HCT116 (cell line): Measurements from ENCODE around the gene MTRF1L. TPM values are rescaled to one million over a fixed set of nuclear protein-coding genes. Genes with fewer than 3 reads are reported as not detected.

Experiments used
- ATAC-seq: fragments of 200-7000 bp; cut with Tn5 transposase; 2 replicates; pipeline ENCODE4 v1.9.1; 2020; ENCODE audit warnings: mild to moderate bottlenecking, moderate library complexity
- BruUV-seq: library from RNA; stranded (reverse); fragments of 400-500 nt; replicated peaks from 2 replicates; lab custom pipeline; 2021; lab: Mats Ljungman, UMichigan
- CTCF ChIA-PET: fragments of 300-600 bp; sonication (Branson Sonifier 250); formaldehyde crosslinking; loops from one replicate; lab custom pipeline; 2021; ENCODE audit warnings: antibody characterized with exemption; lab: Charles Lee
- POLR2A ChIA-PET: fragments of 300-600, 350-600 bp; sonication (Branson Sonifier 250); formaldehyde crosslinking; loops from one replicate; lab custom pipeline; 2021; ENCODE audit warnings: antibody characterized with exemption; lab: Charles Lee
- RAD21 ChIA-PET, 2 experiments: fragments of 300-600 bp; sonication (Branson Sonifier 250); formaldehyde crosslinking; loops; one replicate each; lab custom pipeline; 2023; ENCODE audit warnings: low total read pairs in 2 of 2; ENCODE audit not compliant: uncharacterized antibody in 2 of 2, unreplicated experiment in 2 of 2, low non-redundant PET in 1 of 2; lab: Charles Lee
- DNase-seq: peaks from one replicate; pipeline ENCODE4 v3.0.0-alpha.2; 2010; ENCODE audit warnings: low read depth, low spot score
- H2AFZ ChIP-seq: fragments of 200-600 bp; shearing (Covaris generic), sonication (generic); 2 replicates; pipeline ENCODE4 v1.6.1; 2017; ENCODE audit warnings: low read depth, mixed run types, mixed read lengths, antibody characterized with exemption, low read length; ENCODE audit not compliant: poor library complexity, severe bottlenecking
- H3K27ac ChIP-seq: 2 replicates; pipeline ENCODE4 v1.5.1; 2012; ENCODE audit warnings: low read depth, low read length
- H3K27me3 ChIP-seq: fragments of 200-600 bp; sonication (generic); 2 replicates; pipeline ENCODE4 v1.6.1; 2016; ENCODE audit warnings: mixed run types, low read length, mixed read lengths; ENCODE audit not compliant: insufficient read depth
- H3K36me3 ChIP-seq, 2 experiments: fragments of 200-500 bp in 1 of 2; fragments of 200-600 bp in 1 of 2; sonication (Bioruptor generic) in 1 of 2; sonication (generic) in 1 of 2; 2 replicates each; pipeline versions ENCODE4 v1.5.1 to v1.6.1; 2014 to 2016; ENCODE audit warnings: low read length in 2 of 2, inconsistent platforms in 1 of 2, mixed read lengths in 1 of 2, mixed run types in 1 of 2; ENCODE audit not compliant: insufficient read depth in 2 of 2, control insufficient read depth in 1 of 2
- H3K4me1 ChIP-seq, 2 experiments: fragments of 200-600 bp in 1 of 2; sonication (generic) in 1 of 2; 2 replicates each; pipeline versions ENCODE4 v1.5.1 to v1.6.1; 2012 to 2017; ENCODE audit warnings: low read length in 2 of 2, inconsistent platforms in 1 of 2, mild to moderate bottlenecking in 1 of 2, mixed read lengths in 1 of 2, mixed run types in 1 of 2, moderate library complexity in 1 of 2; ENCODE audit not compliant: insufficient read depth in 2 of 2, control insufficient read depth in 1 of 2
- H3K4me2 ChIP-seq: fragments of 200-600 bp; sonication (generic); 2 replicates; pipeline ENCODE4 v1.6.1; 2017; ENCODE audit warnings: mixed run types, low read length, mixed read lengths
- H3K4me3 ChIP-seq, 2 experiments: fragments of 200-600 bp in 1 of 2; sonication (generic) in 1 of 2; replicated peaks in 1 of 2; 2 replicates each; pipeline ENCODE4 v1.5.1; 2011 to 2016; ENCODE audit warnings: low read length in 2 of 2, control low read depth in 1 of 2, low read depth in 1 of 2, mild to moderate bottlenecking in 1 of 2, mixed read lengths in 1 of 2, mixed run types in 1 of 2
- H3K79me2 ChIP-seq: fragments of 200-600 bp; sonication (generic); 2 replicates; pipeline ENCODE4 v1.6.1; 2017; ENCODE audit warnings: mild to moderate bottlenecking, mixed run types, low read length, moderate library complexity, mixed read lengths; ENCODE audit not compliant: insufficient read depth
- H3K9ac ChIP-seq: fragments of 200-600 bp; sonication (generic); 2 replicates; pipeline ENCODE4 v1.6.1; 2016; ENCODE audit warnings: low read length, mixed read lengths
- H3K9me2 ChIP-seq: fragments of 200-600 bp; sonication (generic), shearing (Covaris generic); 2 replicates; pipeline ENCODE4 v1.6.1; 2017; ENCODE audit warnings: mixed run types, mild to moderate bottlenecking, moderate library complexity; ENCODE audit not compliant: insufficient read depth
- H3K9me3 ChIP-seq, 2 experiments: fragments of 200-500 bp in 1 of 2; fragments of 200-600 bp in 1 of 2; sonication (Bioruptor generic) in 1 of 2; sonication (generic) in 1 of 2; 2 replicates each; pipeline ENCODE4 v1.6.1; 2014 to 2017; ENCODE audit warnings: low read length in 2 of 2, mixed read lengths in 2 of 2, inconsistent platforms in 1 of 2, low read depth in 1 of 2, mild to moderate bottlenecking in 1 of 2, mixed run types in 1 of 2, moderate library complexity in 1 of 2; ENCODE audit not compliant: control insufficient read depth in 1 of 2, insufficient read depth in 1 of 2
- H4K20me1 ChIP-seq: fragments of 200-600 bp; sonication (generic), shearing (Covaris generic); 2 replicates; pipeline ENCODE4 v1.6.1; 2017; ENCODE audit warnings: mixed run types, mild to moderate bottlenecking, moderate library complexity; ENCODE audit not compliant: insufficient read depth
- ELF1 ChIP-seq: IDR thresholded peaks from 2 replicates; pipeline ENCODE4 v1.6.1; 2012; ENCODE audit warnings: low read depth, borderline replicate concordance
- EZH2phosphoT487 ChIP-seq: fragments of 200-600 bp; IDR thresholded peaks from 2 replicates; pipeline ENCODE4 v1.6.1; 2018; ENCODE audit warnings: antibody characterized with exemption, borderline replicate concordance
- FOSL1 ChIP-seq: IDR thresholded peaks from 2 replicates; pipeline ENCODE4 v1.6.1; 2012; ENCODE audit warnings: low read depth
- JUND ChIP-seq: IDR thresholded peaks from 2 replicates; pipeline ENCODE4 v1.6.1; 2012
- POLR2A ChIP-seq: IDR thresholded peaks from 2 replicates; pipeline ENCODE4 v1.7.0; 2011; ENCODE audit warnings: borderline replicate concordance; ENCODE audit not compliant: insufficient read depth, insufficient read length; ENCODE audit errors: extremely low read depth
- RAD21 ChIP-seq: IDR thresholded peaks from 2 replicates; pipeline ENCODE4 v1.6.1; 2012; ENCODE audit warnings: low read depth, mild to moderate bottlenecking
- SIN3A ChIP-seq: IDR thresholded peaks from 2 replicates; pipeline ENCODE4 v1.6.1; 2012; ENCODE audit warnings: low read depth
- SP1 ChIP-seq: IDR thresholded peaks from 2 replicates; pipeline ENCODE4 v1.6.1; 2012; ENCODE audit warnings: low read depth
- SRF ChIP-seq: IDR thresholded peaks from 2 replicates; pipeline ENCODE4 v1.6.1; 2012; ENCODE audit warnings: low read depth
- TCF7L2 ChIP-seq: IDR thresholded peaks from 2 replicates; pipeline ENCODE4 v1.7.0; 2011; ENCODE audit warnings: borderline replicate concordance, inconsistent platforms; ENCODE audit not compliant: insufficient read depth, insufficient read length; ENCODE audit errors: extremely low read depth
- ZFX ChIP-seq: fragments of 450-650 bp; IDR thresholded peaks from 2 replicates; pipeline ENCODE4 v1.6.1; 2017
- ZNF274 ChIP-seq: fragments of 200-500 bp; sonication (Bioruptor generic); IDR thresholded peaks from 2 replicates; pipeline ENCODE4 v1.6.1; 2014; ENCODE audit warnings: mild to moderate bottlenecking, low read depth, low read length, inconsistent platforms
- intact Hi-C: fragments of 100-400 bp; cut with micrococcal nuclease; formaldehyde crosslinking; loops from 2 replicates; pipeline ENCODE4 v1.10.0; 2022
- total RNA-seq: library from RNA; stranded (reverse); gene quantifications from one replicate; pipeline ENCODE4 v1.2.1, GENCODE V29; 2021; ENCODE audit not compliant: unreplicated experiment
- TF ChIP-seq, protein P1 (sequence below), 3 experiments: fragments of 200-600 bp in 1 of 3; sonication (generic) in 1 of 3; IDR thresholded peaks in 2 of 3; conservative IDR thresholded peaks in 1 of 3; 2 replicates each; pipeline ENCODE4 v1.5.1; 2012 to 2017; ENCODE audit warnings: low read depth in 2 of 3, low read length in 2 of 3, antibody characterized with exemption in 1 of 3, borderline replicate concordance in 1 of 3, control low read depth in 1 of 3, mild to moderate bottlenecking in 1 of 3, mixed read lengths in 1 of 3, mixed run types in 1 of 3, moderate library complexity in 1 of 3; ENCODE audit not compliant: insufficient read depth in 1 of 3
- TF ChIP-seq, protein P2 (sequence below): IDR thresholded peaks from 2 replicates; pipeline ENCODE4 v1.6.1; 2012; ENCODE audit warnings: low read depth
- TF ChIP-seq, protein P3 (sequence below): IDR thresholded peaks from 2 replicates; pipeline ENCODE4 v1.6.1; 2012
- TF ChIP-seq, protein P4 (sequence below): IDR thresholded peaks from 2 replicates; pipeline ENCODE4 v1.6.1; 2012

Gene MTRF1L
- total RNA-seq, 1 experiment from 2014 or later: 26.2 TPM

DNA sequence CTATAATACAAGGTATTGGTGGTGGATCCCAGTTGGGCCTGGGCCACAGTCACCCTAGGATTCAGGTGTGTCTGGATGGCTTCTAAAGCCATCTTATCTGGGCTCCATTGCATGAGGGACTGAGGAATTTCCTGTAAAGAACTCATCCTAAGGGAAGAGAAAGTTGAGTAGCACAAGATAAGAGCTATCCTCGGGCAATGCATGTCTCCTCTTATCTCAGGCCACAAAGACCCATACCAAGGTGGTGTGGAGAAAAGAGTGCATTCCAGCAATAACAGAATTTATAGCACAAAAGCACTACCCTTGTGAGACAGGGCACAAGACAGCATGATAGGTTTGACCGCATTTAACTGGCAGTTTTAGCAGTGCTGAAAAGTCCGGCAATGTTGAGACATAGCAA lies 14.3 kb upstream of the MTRF1L start:
- H3K4me3 ChIP-seq: no peak overlapping the region
- POLR2A ChIA-PET: no interaction called here
- no peaks in the 10 kb centered on the region for H3K4me1 ChIP-seq
- CTCF ChIA-PET: no interaction called here
- no peak overlapping the region for H3K9ac ChIP-seq
- H3K36me3 ChIP-seq: no peaks in the 10 kb centered on the region
- no peaks in the 10 kb centered on the region for H4K20me1 ChIP-seq
- BruUV-seq: no TSS peak
- H2AFZ ChIP-seq: no peak overlapping the region
- no peaks in the 10 kb centered on the region for H3K79me2 ChIP-seq
- no peak for ATAC-seq
- H3K9me2 ChIP-seq: no peaks in the 10 kb centered on the region
- no peaks in the 10 kb centered on the region for H3K27me3 ChIP-seq
- intact Hi-C loops: no loop called here
- TF ChIP-seq JUND: no peak
- TF ChIP-seq ELF1: no peak
- TF ChIP-seq FOSL1: no peak
- no peak for TF ChIP-seq SIN3A
- no peak for TF ChIP-seq POLR2A
- no peaks in the 10 kb centered on the region for H3K9me3 ChIP-seq
- RAD21 ChIA-PET: no interaction called here
- no peak overlapping the region for H3K4me2 ChIP-seq
- no peak for DNase-seq
- H3K27ac ChIP-seq: no peak overlapping the region

DNA sequence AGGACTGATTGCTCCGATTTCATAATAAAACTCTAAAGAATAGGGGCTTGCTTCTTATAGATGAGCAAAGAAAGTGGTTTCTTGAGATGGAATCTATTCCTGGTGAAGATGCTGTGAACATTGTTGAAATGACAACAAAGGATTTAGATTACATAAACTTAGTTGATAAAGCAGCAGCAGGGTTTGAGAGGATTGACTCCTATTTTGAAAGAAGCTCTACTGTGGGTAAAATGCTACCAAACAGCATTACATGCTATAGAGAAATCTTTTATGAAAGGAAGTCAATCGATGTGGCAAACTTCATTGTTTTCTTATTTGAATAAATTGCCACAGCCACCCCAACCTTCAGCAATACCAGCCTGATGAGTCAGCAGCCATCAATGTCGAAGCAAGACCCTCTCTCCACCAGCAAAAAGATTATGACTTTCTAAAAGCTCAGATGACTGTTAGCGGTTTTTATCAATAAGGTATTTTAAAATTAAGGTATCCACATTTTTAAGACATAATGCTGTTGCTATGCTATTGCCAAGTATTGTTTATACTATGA lies 12.7 kb upstream of the MTRF1L start:
- DNase-seq (no peak), ATAC-seq (no peak)
- Histone ChIP-seq H3K9me3 (no peaks in the 10 kb centered on the region), H2AFZ (no peak overlapping the region), H3K4me2 (no peak overlapping the region), H4K20me1 (no peaks in the 10 kb centered on the region), H3K4me3 (no peak overlapping the region), H3K9me2 (no peaks in the 10 kb centered on the region), H3K4me1 (no peaks in the 10 kb centered on the region), H3K79me2 (no peaks in the 10 kb centered on the region), H3K36me3 (no peaks in the 10 kb centered on the region), H3K27me3 (no peaks in the 10 kb centered on the region), H3K9ac (no peak overlapping the region), H3K27ac (no peak overlapping the region)
- ChIA-PET RAD21 (no interaction called here), POLR2A (no interaction called here), CTCF (no interaction called here)
- intact Hi-C loops: no loop called here
- no TSS peak for BruUV-seq
- no peak for TF ChIP-seq RAD21
- no peak for TF ChIP-seq FOSL1
- TF ChIP-seq, protein P1, sequence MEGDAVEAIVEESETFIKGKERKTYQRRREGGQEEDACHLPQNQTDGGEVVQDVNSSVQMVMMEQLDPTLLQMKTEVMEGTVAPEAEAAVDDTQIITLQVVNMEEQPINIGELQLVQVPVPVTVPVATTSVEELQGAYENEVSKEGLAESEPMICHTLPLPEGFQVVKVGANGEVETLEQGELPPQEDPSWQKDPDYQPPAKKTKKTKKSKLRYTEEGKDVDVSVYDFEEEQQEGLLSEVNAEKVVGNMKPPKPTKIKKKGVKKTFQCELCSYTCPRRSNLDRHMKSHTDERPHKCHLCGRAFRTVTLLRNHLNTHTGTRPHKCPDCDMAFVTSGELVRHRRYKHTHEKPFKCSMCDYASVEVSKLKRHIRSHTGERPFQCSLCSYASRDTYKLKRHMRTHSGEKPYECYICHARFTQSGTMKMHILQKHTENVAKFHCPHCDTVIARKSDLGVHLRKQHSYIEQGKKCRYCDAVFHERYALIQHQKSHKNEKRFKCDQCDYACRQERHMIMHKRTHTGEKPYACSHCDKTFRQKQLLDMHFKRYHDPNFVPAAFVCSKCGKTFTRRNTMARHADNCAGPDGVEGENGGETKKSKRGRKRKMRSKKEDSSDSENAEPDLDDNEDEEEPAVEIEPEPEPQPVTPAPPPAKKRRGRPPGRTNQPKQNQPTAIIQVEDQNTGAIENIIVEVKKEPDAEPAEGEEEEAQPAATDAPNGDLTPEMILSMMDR (IDR thresholded peaks at IDR 0.05 in 2 of 3, conservative IDR thresholded peaks at IDR 0.05 in 1 of 3; ENCODE audit: borderline replicate concordance in 1 of 3, insufficient read depth in 1 of 3, low read depth in 2 of 3, low read length in 2 of 3): no peak
- TF ChIP-seq ZNF274: no peak
- TF ChIP-seq, protein P2, sequence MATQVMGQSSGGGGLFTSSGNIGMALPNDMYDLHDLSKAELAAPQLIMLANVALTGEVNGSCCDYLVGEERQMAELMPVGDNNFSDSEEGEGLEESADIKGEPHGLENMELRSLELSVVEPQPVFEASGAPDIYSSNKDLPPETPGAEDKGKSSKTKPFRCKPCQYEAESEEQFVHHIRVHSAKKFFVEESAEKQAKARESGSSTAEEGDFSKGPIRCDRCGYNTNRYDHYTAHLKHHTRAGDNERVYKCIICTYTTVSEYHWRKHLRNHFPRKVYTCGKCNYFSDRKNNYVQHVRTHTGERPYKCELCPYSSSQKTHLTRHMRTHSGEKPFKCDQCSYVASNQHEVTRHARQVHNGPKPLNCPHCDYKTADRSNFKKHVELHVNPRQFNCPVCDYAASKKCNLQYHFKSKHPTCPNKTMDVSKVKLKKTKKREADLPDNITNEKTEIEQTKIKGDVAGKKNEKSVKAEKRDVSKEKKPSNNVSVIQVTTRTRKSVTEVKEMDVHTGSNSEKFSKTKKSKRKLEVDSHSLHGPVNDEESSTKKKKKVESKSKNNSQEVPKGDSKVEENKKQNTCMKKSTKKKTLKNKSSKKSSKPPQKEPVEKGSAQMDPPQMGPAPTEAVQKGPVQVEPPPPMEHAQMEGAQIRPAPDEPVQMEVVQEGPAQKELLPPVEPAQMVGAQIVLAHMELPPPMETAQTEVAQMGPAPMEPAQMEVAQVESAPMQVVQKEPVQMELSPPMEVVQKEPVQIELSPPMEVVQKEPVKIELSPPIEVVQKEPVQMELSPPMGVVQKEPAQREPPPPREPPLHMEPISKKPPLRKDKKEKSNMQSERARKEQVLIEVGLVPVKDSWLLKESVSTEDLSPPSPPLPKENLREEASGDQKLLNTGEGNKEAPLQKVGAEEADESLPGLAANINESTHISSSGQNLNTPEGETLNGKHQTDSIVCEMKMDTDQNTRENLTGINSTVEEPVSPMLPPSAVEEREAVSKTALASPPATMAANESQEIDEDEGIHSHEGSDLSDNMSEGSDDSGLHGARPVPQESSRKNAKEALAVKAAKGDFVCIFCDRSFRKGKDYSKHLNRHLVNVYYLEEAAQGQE: no peak
- TF ChIP-seq POLR2A: no peak
- TF ChIP-seq SP1: no peak
- no peak for TF ChIP-seq EZH2phosphoT487
- no peak for TF ChIP-seq ZFX
- no peak for TF ChIP-seq TCF7L2
- TF ChIP-seq, protein P3, sequence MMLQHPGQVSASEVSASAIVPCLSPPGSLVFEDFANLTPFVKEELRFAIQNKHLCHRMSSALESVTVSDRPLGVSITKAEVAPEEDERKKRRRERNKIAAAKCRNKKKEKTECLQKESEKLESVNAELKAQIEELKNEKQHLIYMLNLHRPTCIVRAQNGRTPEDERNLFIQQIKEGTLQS: no peak
- no peak for TF ChIP-seq SRF
- TF ChIP-seq, protein P4, sequence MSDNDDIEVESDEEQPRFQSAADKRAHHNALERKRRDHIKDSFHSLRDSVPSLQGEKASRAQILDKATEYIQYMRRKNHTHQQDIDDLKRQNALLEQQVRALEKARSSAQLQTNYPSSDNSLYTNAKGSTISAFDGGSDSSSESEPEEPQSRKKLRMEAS: no peak
